DOHH2 (cell line): Measurements from ENCODE around the gene FNBP1L.

Source experiments
- H3F3A ChIP-seq: fragments of 200-600 bp; sonication (generic), shearing (Covaris generic); 2 replicates; pipeline ENCODE4 v1.6.0; 2016; ENCODE audit warnings: antibody characterized with exemption, mild to moderate bottlenecking; ENCODE audit not compliant: control insufficient read depth, insufficient read depth
- H3K27ac ChIP-seq: fragments of 200-600 bp; sonication (generic); 2 replicates; pipeline ENCODE4 v1.5.1; 2014; ENCODE audit warnings: low read depth, mild to moderate bottlenecking, low read length, moderate library complexity
- H3K27me3 ChIP-seq: fragments of 200-600 bp; sonication (generic); 2 replicates; pipeline ENCODE4 v1.6.1; 2014; ENCODE audit warnings: mild to moderate bottlenecking, low read length, mixed read lengths; ENCODE audit not compliant: control insufficient read depth
- H3K36me3 ChIP-seq: fragments of 200-600 bp; sonication (generic); 2 replicates; pipeline ENCODE4 v1.6.1; 2014; ENCODE audit warnings: mild to moderate bottlenecking, low read length, moderate library complexity, mixed read lengths; ENCODE audit not compliant: control insufficient read depth
- H3K4me1 ChIP-seq: fragments of 200-600 bp; sonication (generic); 2 replicates; pipeline ENCODE4 v1.6.1; 2014; ENCODE audit warnings: mild to moderate bottlenecking, low read length, mixed read lengths; ENCODE audit not compliant: control insufficient read depth
- H3K4me2 ChIP-seq: fragments of 200-600 bp; sonication (generic); 2 replicates; pipeline ENCODE4 v1.6.0; 2014; ENCODE audit warnings: mild to moderate bottlenecking, low read length, moderate library complexity
- H3K4me3 ChIP-seq: fragments of 200-600 bp; sonication (generic); 2 replicates; pipeline ENCODE4 v1.5.1; 2014; ENCODE audit warnings: mild to moderate bottlenecking, low read length, mixed read lengths
- H3K79me2 ChIP-seq: fragments of 200-600 bp; sonication (generic); 2 replicates; pipeline ENCODE4 v1.6.1; 2014; ENCODE audit warnings: mild to moderate bottlenecking, low read length, mixed read lengths; ENCODE audit not compliant: control insufficient read depth
- H3K9me2 ChIP-seq: fragments of 200-600 bp; sonication (generic); replicated peaks from 2 replicates; pipeline ENCODE4 v1.6.1; 2014; ENCODE audit warnings: mild to moderate bottlenecking, low read length, mixed read lengths; ENCODE audit not compliant: control insufficient read depth
- H3K9me3 ChIP-seq: fragments of 200-600 bp; sonication (generic); 2 replicates; pipeline ENCODE4 v1.6.1; 2014; ENCODE audit warnings: antibody characterized with exemption, low read length, mixed read lengths; ENCODE audit not compliant: control insufficient read depth, insufficient read depth
- H4K20me1 ChIP-seq: fragments of 200-600 bp; sonication (generic); 2 replicates; pipeline ENCODE4 v1.6.0; 2014; ENCODE audit warnings: low read depth, mild to moderate bottlenecking, antibody characterized with exemption, low read length, moderate library complexity; ENCODE audit not compliant: control insufficient read depth, insufficient read depth
- EZH2phosphoT487 ChIP-seq: fragments of 200-600 bp; sonication (generic); IDR thresholded peaks from 2 replicates; pipeline ENCODE4 v1.6.1; 2017; ENCODE audit warnings: borderline replicate concordance, mild to moderate bottlenecking, antibody characterized with exemption, low read length, moderate library complexity, mixed read lengths
- TF ChIP-seq, protein P1 (sequence below): fragments of 200-600 bp; sonication (generic); IDR thresholded peaks from one replicate; pipeline ENCODE4 v1.5.1; 2014; ENCODE audit warnings: antibody characterized with exemption, mild to moderate bottlenecking, low read depth, low read length; ENCODE audit not compliant: poor library complexity, severe bottlenecking

The FNBP1L gene

DNA sequence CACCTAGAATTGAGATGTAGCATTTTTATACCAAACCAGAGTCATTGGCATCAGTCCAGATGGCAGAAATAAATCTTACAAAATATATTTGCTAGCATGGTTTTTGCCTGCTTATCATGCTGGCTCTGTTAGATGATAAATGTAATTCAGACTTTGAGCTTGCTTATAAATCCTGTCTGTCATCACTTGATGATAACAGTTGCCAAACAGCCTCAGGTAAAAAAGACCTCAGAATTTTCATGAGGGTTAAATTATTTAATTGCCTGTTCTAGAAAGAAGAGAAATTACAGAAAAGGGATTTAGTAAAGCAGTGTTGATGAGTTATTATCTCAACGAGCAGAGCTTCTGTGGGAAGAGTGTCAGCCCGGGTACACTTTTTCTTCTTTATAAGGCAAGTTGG, 83.3 kb downstream of the FNBP1L start:
- H3K9me2 ChIP-seq, result no peaks in the 10 kb centered on the region; the same call in 1 of the 2 replicates
- no peaks in the 10 kb centered on the region for H3K79me2 ChIP-seq
- H3F3A ChIP-seq, result no peaks in the 10 kb centered on the region
- no peaks in the 10 kb centered on the region for H3K9me3 ChIP-seq
- H4K20me1 ChIP-seq, result no peaks in the 10 kb centered on the region
- H3K4me3 ChIP-seq, result no peak overlapping the region
- TF ChIP-seq, protein P1, sequence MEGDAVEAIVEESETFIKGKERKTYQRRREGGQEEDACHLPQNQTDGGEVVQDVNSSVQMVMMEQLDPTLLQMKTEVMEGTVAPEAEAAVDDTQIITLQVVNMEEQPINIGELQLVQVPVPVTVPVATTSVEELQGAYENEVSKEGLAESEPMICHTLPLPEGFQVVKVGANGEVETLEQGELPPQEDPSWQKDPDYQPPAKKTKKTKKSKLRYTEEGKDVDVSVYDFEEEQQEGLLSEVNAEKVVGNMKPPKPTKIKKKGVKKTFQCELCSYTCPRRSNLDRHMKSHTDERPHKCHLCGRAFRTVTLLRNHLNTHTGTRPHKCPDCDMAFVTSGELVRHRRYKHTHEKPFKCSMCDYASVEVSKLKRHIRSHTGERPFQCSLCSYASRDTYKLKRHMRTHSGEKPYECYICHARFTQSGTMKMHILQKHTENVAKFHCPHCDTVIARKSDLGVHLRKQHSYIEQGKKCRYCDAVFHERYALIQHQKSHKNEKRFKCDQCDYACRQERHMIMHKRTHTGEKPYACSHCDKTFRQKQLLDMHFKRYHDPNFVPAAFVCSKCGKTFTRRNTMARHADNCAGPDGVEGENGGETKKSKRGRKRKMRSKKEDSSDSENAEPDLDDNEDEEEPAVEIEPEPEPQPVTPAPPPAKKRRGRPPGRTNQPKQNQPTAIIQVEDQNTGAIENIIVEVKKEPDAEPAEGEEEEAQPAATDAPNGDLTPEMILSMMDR, result no peak
- no peak for TF ChIP-seq EZH2phosphoT487
- no peaks in the 10 kb centered on the region for H3K36me3 ChIP-seq
- H3K4me1 ChIP-seq, result peaks cover 10% of the 10 kb centered on the region
- H3K4me2 ChIP-seq, result no peak overlapping the region
- H3K27ac ChIP-seq, result no peak overlapping the region
- H3K27me3 ChIP-seq, result no peaks in the 10 kb centered on the region

DNA sequence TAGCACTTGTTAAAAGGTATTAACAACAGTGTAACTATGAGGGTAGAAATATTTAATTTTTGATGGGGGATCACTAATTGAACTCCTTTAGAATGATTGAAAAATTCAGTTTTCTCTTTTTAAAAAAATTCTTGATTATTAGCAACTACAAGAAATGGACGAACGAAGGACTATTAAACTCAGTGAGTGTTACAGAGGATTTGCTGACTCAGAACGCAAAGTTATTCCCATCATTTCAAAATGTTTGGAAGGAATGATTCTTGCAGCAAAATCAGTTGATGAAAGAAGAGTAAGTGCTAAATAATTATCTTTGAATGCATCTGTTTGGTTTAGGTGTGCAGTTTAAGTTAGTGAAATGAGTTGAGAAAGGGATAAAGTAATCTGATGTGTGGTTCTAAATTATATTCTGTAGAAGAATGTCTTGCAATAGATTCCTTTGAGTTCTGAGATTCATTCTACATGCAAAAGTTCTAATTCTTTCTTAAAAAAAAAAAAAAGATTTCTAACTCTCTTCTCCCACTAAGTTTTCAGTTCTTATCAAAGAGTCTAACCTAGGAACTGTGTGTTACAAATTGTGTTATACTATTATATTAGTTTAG, 85.0 kb downstream of the FNBP1L start:
- Histone ChIP-seq H3K9me3 (no peaks in the 10 kb centered on the region), H3K36me3 (no peaks in the 10 kb centered on the region)
- TF ChIP-seq, protein P1, result no peak
- no peak for TF ChIP-seq EZH2phosphoT487

DNA sequence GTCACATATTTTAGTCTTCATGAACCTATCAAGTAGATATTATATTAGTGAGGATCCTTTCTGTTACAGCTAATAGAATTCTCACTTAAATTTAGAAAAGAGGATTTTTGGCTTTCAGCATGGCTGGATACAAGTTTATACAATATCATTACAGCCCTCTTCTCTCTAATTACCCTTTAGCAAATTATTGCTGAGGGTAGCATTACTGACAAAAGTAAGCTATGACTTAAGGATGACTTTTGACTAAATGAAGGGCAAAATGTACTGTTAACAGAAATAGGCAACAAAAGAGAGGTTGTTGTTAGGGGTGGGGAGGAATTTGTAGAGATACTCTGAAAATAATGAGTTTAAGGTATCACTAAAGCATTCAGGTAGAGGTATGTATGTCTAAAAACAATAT, 85.8 kb downstream of the FNBP1L start:
- Histone ChIP-seq H3K9me2 (no peaks in the 10 kb centered on the region; the same call in 1 of the 2 replicates), H3K4me2 (no peak overlapping the region), H3K36me3 (no peaks in the 10 kb centered on the region), H4K20me1 (no peaks in the 10 kb centered on the region), H3K27ac (no peak overlapping the region), H3K79me2 (no peaks in the 10 kb centered on the region), H3K27me3 (no peaks in the 10 kb centered on the region), H3F3A (no peaks in the 10 kb centered on the region), H3K4me1 (peaks cover 6% of the 10 kb centered on the region), H3K9me3 (no peaks in the 10 kb centered on the region), H3K4me3 (no peak overlapping the region)
- TF ChIP-seq EZH2phosphoT487, result no peak
- TF ChIP-seq, protein P1, result no peak

More for the DNA sequence above, 85.0 kb downstream of the FNBP1L start:
- no peaks in the 10 kb centered on the region; the same call in 1 of the 2 replicates for H3K9me2 ChIP-seq
- H3F3A ChIP-seq, result no peaks in the 10 kb centered on the region
- H4K20me1 ChIP-seq, result no peaks in the 10 kb centered on the region
- H3K79me2 ChIP-seq, result no peaks in the 10 kb centered on the region
- no peak overlapping the region for H3K4me2 ChIP-seq
- H3K4me1 ChIP-seq, result peaks cover 9% of the 10 kb centered on the region
- no peak overlapping the region for H3K4me3 ChIP-seq
- H3K27me3 ChIP-seq, result no peaks in the 10 kb centered on the region
- no peak overlapping the region for H3K27ac ChIP-seq
